Sigmoid colon (tissue), 7 donors: ENCODE measurements around the gene RD3L. TPM values are rescaled to one million over a fixed set of nuclear protein-coding genes. Genes with fewer than 3 reads are reported as not detected.

ENCODE experiments used
- DNase-seq: peaks from one replicate; pipeline ENCODE4 v3.0.0-alpha.2; 2019
- H3K27ac ChIP-seq, 4 donors: fragments of 200-600 bp; sonication (generic); one replicate each; pipeline ENCODE4 v1.5.1; 2016 to 2019; ENCODE audit warnings: mild to moderate bottlenecking in 1 of 4
- H3K27me3 ChIP-seq, 3 donors: fragments of 200-600 bp; sonication (generic); one replicate each; pipeline ENCODE4 v1.5.1; 2019; ENCODE audit warnings: mild to moderate bottlenecking in 1 of 3
- H3K36me3 ChIP-seq, 4 donors: fragments of 200-600 bp; sonication (generic); one replicate each; pipeline ENCODE4 v1.5.1; 2016 to 2019
- H3K4me1 ChIP-seq, 4 donors: fragments of 200-600 bp; sonication (generic); one replicate each; pipeline ENCODE4 v1.5.1; 2017 to 2019
- H3K4me3 ChIP-seq, 4 donors: fragments of 200-600 bp; sonication (generic); one replicate each; pipeline ENCODE4 v1.5.1; 2017 to 2019; ENCODE audit warnings: mild to moderate bottlenecking in 2 of 4, moderate library complexity in 1 of 4
- H3K9me3 ChIP-seq, 4 donors: fragments of 200-600 bp in 3 of 4; sonication (generic) in 3 of 4; one replicate each; pipeline versions ENCODE4 v1.5.1 to v1.6.1; 2013 to 2019
- EP300 ChIP-seq, 4 donors: sonication (generic); formaldehyde crosslinking; IDR thresholded peaks; one replicate each; pipeline ENCODE4 v1.6.1; 2017; ENCODE audit warnings: antibody characterized with exemption in 4 of 4
- POLR2A ChIP-seq, 2 donors: fragments of 450-650 bp; IDR thresholded peaks; one replicate each; pipeline ENCODE4 v1.6.1; 2016; ENCODE audit warnings: antibody characterized with exemption in 2 of 2, mild to moderate bottlenecking in 2 of 2, moderate library complexity in 2 of 2
- POLR2AphosphoS5 ChIP-seq, 4 donors: sonication (generic); formaldehyde crosslinking; IDR thresholded peaks; one replicate each; pipeline ENCODE4 v1.6.1; 2017; ENCODE audit warnings: antibody characterized with exemption in 4 of 4
- WGBS, 2 donors: extraction: QIAGEN DNeasy Blood & Tissue Kit; methylation state at CpG; one replicate each; pipeline ENCODE4 v1.1.7; 2013; 5-methylcytosine and 5-hydroxymethylcytosine counted together
- intact Hi-C: fragments of 100-400 bp; cut with DNase I; formaldehyde crosslinking; loops from one replicate; pipeline ENCODE4 v1.15.1; 2023
- polyA plus RNA-seq, 3 donors: library from polyadenylated mRNA; stranded (reverse); fragments of 200-250 nt; gene quantifications; one replicate each; pipeline ENCODE4 v1.2.3, GENCODE V29; 2013
- total RNA-seq, 4 donors: library from RNA; depleted of rRNA; stranded (reverse); fragments of >200 nt; gene quantifications; one replicate each; pipeline ENCODE4 v1.1.0, GENCODE V29; 2016
- TF ChIP-seq, protein P1 (sequence below), 4 experiments: fragments of 450-650 bp in 3 of 4; fragments of 200-600 bp in 1 of 4; IDR thresholded peaks; one replicate each; pipeline ENCODE4 v1.5.1; 2016 to 2019; ENCODE audit warnings: antibody characterized with exemption in 4 of 4, mild to moderate bottlenecking in 3 of 4, moderate library complexity in 2 of 4
- donor health status: healthy with polysubstance abuse.
- donor health status: Bipolar disorder and iron deficiency.
- donor health status: healthy.

The RD3L gene
- total and polyA plus RNA-seq, 7 donors, result not detected

DNA sequence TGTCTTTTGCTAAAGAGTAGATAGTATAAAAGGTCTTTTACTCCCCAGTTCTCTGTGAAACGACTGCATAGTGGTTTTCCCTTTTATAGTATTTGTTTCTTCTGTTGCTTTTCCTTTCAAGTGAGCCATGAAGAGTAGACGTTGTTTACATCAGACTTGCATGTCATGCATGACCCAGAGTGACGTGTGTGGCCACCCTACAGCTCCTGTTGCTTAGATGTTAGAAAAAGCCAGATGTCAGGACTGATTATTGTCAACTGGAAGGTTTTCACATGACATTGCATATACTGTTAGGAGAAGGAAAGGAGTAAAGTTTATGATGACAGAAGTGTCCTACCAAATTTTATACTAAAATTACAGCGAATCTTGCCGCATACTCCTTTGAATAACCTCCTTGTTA lies 1.3 kb upstream of the RD3L start:
- Histone ChIP-seq H3K9me3 (peaks cover 0 to 6% (median 2%) of the 10 kb centered on the region in 4 donors), H3K27ac (no peak overlapping the region), H3K36me3 (no peaks in the 10 kb centered on the region), H3K4me1 (no peaks in the 10 kb centered on the region), H3K4me3 (no peak overlapping the region), H3K27me3 (peaks cover 0 to 45% (median 0%) of the 10 kb centered on the region in 3 donors)
- no peak for DNase-seq
- TF ChIP-seq EP300 (IDR thresholded peaks at IDR 0.05) (no peak), POLR2AphosphoS5 (IDR thresholded peaks at IDR 0.05) (no peak), POLR2A (IDR thresholded peaks at IDR 0.05) (no peak)
- TF ChIP-seq, protein P1, sequence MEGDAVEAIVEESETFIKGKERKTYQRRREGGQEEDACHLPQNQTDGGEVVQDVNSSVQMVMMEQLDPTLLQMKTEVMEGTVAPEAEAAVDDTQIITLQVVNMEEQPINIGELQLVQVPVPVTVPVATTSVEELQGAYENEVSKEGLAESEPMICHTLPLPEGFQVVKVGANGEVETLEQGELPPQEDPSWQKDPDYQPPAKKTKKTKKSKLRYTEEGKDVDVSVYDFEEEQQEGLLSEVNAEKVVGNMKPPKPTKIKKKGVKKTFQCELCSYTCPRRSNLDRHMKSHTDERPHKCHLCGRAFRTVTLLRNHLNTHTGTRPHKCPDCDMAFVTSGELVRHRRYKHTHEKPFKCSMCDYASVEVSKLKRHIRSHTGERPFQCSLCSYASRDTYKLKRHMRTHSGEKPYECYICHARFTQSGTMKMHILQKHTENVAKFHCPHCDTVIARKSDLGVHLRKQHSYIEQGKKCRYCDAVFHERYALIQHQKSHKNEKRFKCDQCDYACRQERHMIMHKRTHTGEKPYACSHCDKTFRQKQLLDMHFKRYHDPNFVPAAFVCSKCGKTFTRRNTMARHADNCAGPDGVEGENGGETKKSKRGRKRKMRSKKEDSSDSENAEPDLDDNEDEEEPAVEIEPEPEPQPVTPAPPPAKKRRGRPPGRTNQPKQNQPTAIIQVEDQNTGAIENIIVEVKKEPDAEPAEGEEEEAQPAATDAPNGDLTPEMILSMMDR (IDR thresholded peaks at IDR 0.05), result no peak
- WGBS, 2 donors, result 61 to 64% methylated on average over 5 of the region's 5 CpGs
- intact Hi-C loops, result no loop called here

DNA sequence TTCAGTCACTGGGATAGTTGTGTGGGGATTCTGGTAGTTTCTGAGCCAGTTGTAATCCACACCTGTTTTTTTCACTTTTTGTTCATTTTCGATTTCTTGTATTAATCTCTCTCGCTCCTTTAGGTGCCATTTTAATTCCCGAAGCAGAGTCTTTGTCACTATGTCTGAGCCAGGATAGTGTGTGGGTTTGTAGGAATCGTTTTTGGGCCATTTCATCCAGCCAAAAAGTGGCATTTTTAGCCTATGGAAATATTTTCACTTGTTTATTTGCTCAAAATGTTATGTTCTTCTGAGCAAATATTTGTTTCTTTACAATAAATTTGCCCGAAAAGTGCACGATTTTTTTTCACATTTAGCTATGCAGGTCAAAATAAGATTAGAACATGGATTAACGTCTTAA lies 867 bp downstream of the RD3L start:
- peaks cover 0 to 41% (median 0%) of the 10 kb centered on the region in 3 donors for H3K27me3 ChIP-seq
- 63 to 79% methylated on average over 7 of the region's 7 CpGs for WGBS, 2 donors
- H3K4me3 ChIP-seq, result no peak overlapping the region
- DNase-seq, result no peak
- H3K9me3 ChIP-seq, result no peaks in the 10 kb centered on the region
- no peak for TF ChIP-seq POLR2AphosphoS5 (IDR thresholded peaks at IDR 0.05)
- TF ChIP-seq POLR2A (IDR thresholded peaks at IDR 0.05), result no peak
- no peak for TF ChIP-seq EP300 (IDR thresholded peaks at IDR 0.05)
- TF ChIP-seq, protein P1 (IDR thresholded peaks at IDR 0.05), result no peak
- no peaks in the 10 kb centered on the region for H3K4me1 ChIP-seq
- no peaks in the 10 kb centered on the region for H3K36me3 ChIP-seq
- intact Hi-C loops, result no loop called here
- H3K27ac ChIP-seq, result no peak overlapping the region

- Histone ChIP-seq H3K4me3 (no peak overlapping the region), H3K27ac (no peak overlapping the region), H3K27me3 (peaks cover 0 to 2% (median 0%) of the 10 kb centered on the region in 3 donors), H3K4me1 (no peaks in the 10 kb centered on the region), H3K9me3 (no peaks in the 10 kb centered on the region), H3K36me3 (no peaks in the 10 kb centered on the region)
- DNase-seq, result no peak
- TF ChIP-seq, protein P1 (IDR thresholded peaks at IDR 0.05), result no peak
- TF ChIP-seq EP300 (IDR thresholded peaks at IDR 0.05) (no peak), POLR2AphosphoS5 (IDR thresholded peaks at IDR 0.05) (no peak), POLR2A (IDR thresholded peaks at IDR 0.05) (no peak)
- WGBS, 2 donors, result 84 to 91% methylated on average over 2 of the region's 2 CpGs
- intact Hi-C loops, result no loop called here
Measured at GRCh38 chr14:103935102-103935501, 7.2 kb downstream of the RD3L start.

DNA sequence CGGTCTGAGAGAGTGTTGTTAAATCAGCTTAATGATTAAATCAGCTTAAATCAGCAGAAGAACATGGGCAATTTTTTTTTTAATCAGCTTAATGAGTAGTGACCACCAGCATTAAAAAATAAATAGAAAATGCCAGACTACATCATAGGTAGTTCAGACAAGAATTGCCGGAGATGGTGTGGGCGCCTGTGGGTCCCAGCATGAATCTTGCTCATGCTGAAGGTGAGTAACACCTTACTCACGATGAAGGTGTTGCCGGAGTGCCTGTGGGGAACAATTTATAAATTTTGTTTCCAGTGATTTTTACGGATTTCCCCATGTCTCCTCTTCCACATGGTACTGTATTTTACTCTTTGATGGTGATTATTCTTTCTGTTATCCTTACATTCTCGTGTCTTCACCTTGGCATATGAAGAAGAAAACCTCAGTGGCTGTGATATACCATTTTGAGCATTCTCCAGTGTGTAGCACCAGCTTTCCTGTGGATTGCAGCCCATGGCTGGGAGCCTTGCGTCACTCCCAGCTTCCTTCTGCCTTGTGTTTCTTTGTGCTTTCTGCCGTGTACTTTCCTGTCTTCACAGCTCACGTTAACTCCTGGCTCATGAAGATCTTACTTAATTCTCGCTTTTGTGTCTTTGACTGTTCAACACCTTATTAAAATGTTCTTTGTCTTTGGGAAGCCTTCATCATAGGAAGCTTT lies 9.4 kb downstream of the RD3L start:
- Histone ChIP-seq H3K27ac (no peak overlapping the region), H3K9me3 (no peaks in the 10 kb centered on the region), H3K4me1 (no peaks in the 10 kb centered on the region), H3K36me3 (no peaks in the 10 kb centered on the region), H3K27me3 (peaks cover 0 to 5% (median 4%) of the 10 kb centered on the region in 3 donors), H3K4me3 (no peak overlapping the region)
- TF ChIP-seq POLR2A (IDR thresholded peaks at IDR 0.05), result no peak
- WGBS, 2 donors, result 88% methylated on average over 11 of the region's 11 CpGs
- intact Hi-C loops, result no loop called here
- DNase-seq, result no peak

DNA sequence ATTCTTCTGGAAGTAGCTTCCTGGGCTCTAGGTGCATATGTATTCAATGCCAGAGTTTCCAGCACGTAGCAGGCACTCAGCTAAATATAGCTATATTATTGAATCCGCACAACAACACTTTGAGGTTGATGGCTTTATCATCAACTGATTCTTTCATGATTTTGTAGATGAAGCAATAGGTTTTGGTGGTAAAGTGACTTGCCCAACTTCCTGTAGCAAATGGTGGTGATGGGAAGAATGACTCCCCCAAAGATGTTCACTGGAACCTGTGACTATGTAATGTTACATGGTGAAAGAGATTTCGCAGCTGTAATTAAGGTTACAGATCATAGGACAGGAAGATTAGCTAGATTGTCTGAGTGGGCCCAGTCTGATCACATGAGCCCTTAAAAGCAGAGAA lies 10.9 kb downstream of the RD3L start:
- no peak for DNase-seq
- H3K4me1 ChIP-seq, result no peaks in the 10 kb centered on the region
- intact Hi-C loops, result no loop called here
- 82 to 84% methylated on average over 3 of the region's 3 CpGs for WGBS, 2 donors
- H3K9me3 ChIP-seq, result no peaks in the 10 kb centered on the region
- no peak for TF ChIP-seq EP300 (IDR thresholded peaks at IDR 0.05)
- no peak for TF ChIP-seq POLR2A (IDR thresholded peaks at IDR 0.05)
- peaks cover 0 to 5% (median 4%) of the 10 kb centered on the region in 3 donors for H3K27me3 ChIP-seq
- H3K36me3 ChIP-seq, result no peaks in the 10 kb centered on the region
- no peak overlapping the region for H3K4me3 ChIP-seq
- H3K27ac ChIP-seq, result no peak overlapping the region
